Kidney epithelial cell (primary cell): ENCODE data around the gene EPM2AIP1. TPM values are rescaled to one million over a fixed set of nuclear protein-coding genes. Genes with fewer than 3 reads are reported as not detected.
"Not testable (repeated sequence)": the region's sequence is repeated elsewhere in the genome, so short reads cannot be mapped to it uniquely, and the experiment has no call there.

Experiments
- DNase-seq: peaks from one replicate; pipeline ENCODE4 v3.0.0-alpha.2; 2010; ENCODE audit warnings: low read depth
- H3K27me3 ChIP-seq: 2 replicates; pipeline ENCODE4 v1.6.0; 2011; ENCODE audit warnings: low read length; ENCODE audit not compliant: control insufficient read depth, insufficient read depth
- H3K36me3 ChIP-seq: 2 replicates; pipeline ENCODE4 v1.5.1; 2011; ENCODE audit warnings: low read length; ENCODE audit not compliant: control insufficient read depth, insufficient read depth
- H3K4me3 ChIP-seq: 2 replicates; pipeline ENCODE4 v1.5.1; 2011; ENCODE audit warnings: low read depth, mild to moderate bottlenecking, control low read depth, low read length
- CTCF ChIP-seq: IDR thresholded peaks from 2 replicates; pipeline ENCODE4 v1.5.1; 2011; ENCODE audit warnings: mild to moderate bottlenecking, moderate library complexity, low read length, control low read depth, inconsistent platforms; ENCODE audit not compliant: insufficient read depth, poor library complexity, severe bottlenecking
- total RNA-seq: library from RNA; depleted of rRNA; stranded (reverse); fragments of >200 nt; gene quantifications from 2 replicates; pipeline ENCODE4 v1.2.3, GENCODE V29; 2015

Gene EPM2AIP1
- total RNA-seq: 5.7 and 6.2 TPM in 2 replicates

- Histone ChIP-seq H3K4me3 (peak within 1 kb of the TSS; percentile 77), H3K36me3 (peaks cover under 1% of the 10 kb centered on the region), H3K27me3 (no peaks in the 10 kb centered on the region)
- TF ChIP-seq CTCF: peak; percentile 23
- no peak for DNase-seq
Observed at GRCh38 chr3:36992806-36993325, at the start of gene EPM2AIP1. EPM2AIP1 (minus strand) TSS chr3:36993131; CDS start chr3:36993077, 54 bp downstream.

- H3K4me3 ChIP-seq, H3K36me3 ChIP-seq, DNase-seq, H3K27me3 ChIP-seq: not testable (repeated sequence)
Observed at GRCh38 chr3:37042712-37043111, 49.8 kb upstream of the EPM2AIP1 start.

- Histone ChIP-seq H3K4me3 (no peak overlapping the region), H3K36me3 (peaks cover 6% of the 10 kb centered on the region), H3K27me3 (no peaks in the 10 kb centered on the region)
- no peak for DNase-seq
- TF ChIP-seq CTCF: no peak
Observed at GRCh38 chr3:37041546-37042195, 48.7 kb upstream of the EPM2AIP1 start.

GRCh38 chr3:37040231-37040630, 47.3 kb upstream of the EPM2AIP1 start:
- no peak for DNase-seq
- TF ChIP-seq CTCF: no peak
- H3K4me3 ChIP-seq: no peak overlapping the region
- H3K27me3 ChIP-seq: no peaks in the 10 kb centered on the region
- peaks cover 6% of the 10 kb centered on the region for H3K36me3 ChIP-seq

- no peak overlapping the region for H3K4me3 ChIP-seq
- peaks cover 6% of the 10 kb centered on the region for H3K36me3 ChIP-seq
- no peaks in the 10 kb centered on the region for H3K27me3 ChIP-seq
- DNase-seq: no peak
- no peak for TF ChIP-seq CTCF
Observed at GRCh38 chr3:37039161-37039846, 46.4 kb upstream of the EPM2AIP1 start.

GRCh38 chr3:37037352-37037751, 44.4 kb upstream of the EPM2AIP1 start:
- no peak for TF ChIP-seq CTCF

More at GRCh38 chr3:37037352-37037751, 44.4 kb upstream of the EPM2AIP1 start:
- H3K4me3 ChIP-seq: no peak overlapping the region
- H3K27me3 ChIP-seq: no peaks in the 10 kb centered on the region
- H3K36me3 ChIP-seq: peaks cover 6% of the 10 kb centered on the region
- DNase-seq: no peak
